ENCODE results near the gene PIAS3. TPM values are rescaled to one million over a fixed set of nuclear protein-coding genes. Genes with fewer than 3 reads are reported as not detected.
"Not testable (repeated sequence)": the region's sequence is repeated elsewhere in the genome, so short reads cannot be mapped to it uniquely, and the experiment has no call there.

Gene PIAS3
- polyA plus RNA-seq, 3 donors, result 7.2 to 25.9 (median 8.8) TPM

DNA sequence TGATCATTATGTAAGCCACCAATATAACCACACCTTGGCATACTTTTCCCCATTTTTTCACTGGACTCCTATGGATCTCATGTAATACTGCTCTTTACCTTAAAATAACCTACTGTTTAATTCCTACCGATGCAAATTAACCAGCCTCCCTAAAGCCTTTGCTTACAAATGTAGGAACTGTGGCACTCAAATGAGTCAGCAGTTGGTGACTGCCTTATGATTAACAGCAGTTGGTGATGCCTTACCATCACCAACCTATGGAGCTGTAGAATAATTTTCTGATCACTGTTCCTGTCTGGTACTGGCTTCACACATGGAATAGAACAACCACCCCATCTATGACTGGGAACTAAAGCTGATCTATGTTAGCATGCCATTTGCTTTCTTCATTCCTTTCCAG is 21.2 kb downstream of the PIAS3 start:
- peaks cover 92 to 100% of the 10 kb centered on the region in 2 donors for H3K36me3 ChIP-seq (replicated peaks in 1 of 2; ENCODE audit: control insufficient read depth in 1 of 2, insufficient read depth in 2 of 2, low read length in 2 of 2)
- Mint-ChIP-seq H3K4me3 (no peak overlapping the region), H3K36me3 (peaks cover 79 to 96% of the 10 kb centered on the region in 2 donors), H3K27ac (no peak overlapping the region), H3K27me3 (ENCODE audit: low read depth in 3 of 3) (peaks cover 0 to 2% (median 0%) of the 10 kb centered on the region in 3 donors), H3K4me1 (no peaks in the 10 kb centered on the region), H3K9me3 (no peaks in the 10 kb centered on the region)
- intact Hi-C loops (cut with micrococcal nuclease), result no loop called here
- no peaks in the 10 kb centered on the region for H3K79me2 ChIP-seq (ENCODE audit: insufficient read depth, low read length)
- H3K9me3 ChIP-seq (replicated peaks in 1 of 2; ENCODE audit: control insufficient read depth in 1 of 2, insufficient read depth in 1 of 2, low read length in 2 of 2), result no peaks in the 10 kb centered on the region
- H3K4me3 ChIP-seq (replicated peaks in 1 of 3; ENCODE audit: low read depth in 2 of 3, low read length in 3 of 3), result no peak overlapping the region
- DNase-seq, result no peak
- no peaks in the 10 kb centered on the region for H3K27me3 ChIP-seq (ENCODE audit: control insufficient read depth in 2 of 2, insufficient read depth in 2 of 2, low read length in 2 of 2)
- H4K20me1 ChIP-seq (ENCODE audit: insufficient read depth, low read length), result peaks cover 5% of the 10 kb centered on the region
- no peak for TF ChIP-seq CTCF (IDR thresholded peaks at IDR 0.05)
- H3K27ac ChIP-seq (ENCODE audit: low read depth in 1 of 2, low read length in 2 of 2), result no peak overlapping the region
- WGBS (ENCODE audit: insufficient coverage), result no CpG with 5 or more reads among the region's 1 CpG
- H3K4me2 ChIP-seq (replicated peaks; ENCODE audit: extremely low read depth, low read length, poor library complexity, severe bottlenecking), result no peak overlapping the region
- no peak overlapping the region for H2AFZ ChIP-seq (ENCODE audit: insufficient read depth, low read depth, low read length, poor library complexity, severe bottlenecking)
- no peak overlapping the region for H3K9ac ChIP-seq (ENCODE audit: insufficient read depth, low read length, poor library complexity, severe bottlenecking)
- H3K4me1 ChIP-seq (ENCODE audit: control insufficient read depth in 1 of 2, insufficient read depth in 2 of 2, low read length in 2 of 2), result no peaks in the 10 kb centered on the region

GRCh38 chr1:145830810-145831209 is 28.1 kb downstream of the PIAS3 start:
- H2AFZ ChIP-seq (ENCODE audit: insufficient read depth, low read depth, low read length, poor library complexity, severe bottlenecking); H3K9me3 Mint-ChIP-seq; H3K27me3 Mint-ChIP-seq (ENCODE audit: low read depth in 3 of 3); H3K4me2 ChIP-seq (replicated peaks; ENCODE audit: extremely low read depth, low read length, poor library complexity, severe bottlenecking); H3K9me3 ChIP-seq (replicated peaks in 1 of 2; ENCODE audit: control insufficient read depth in 1 of 2, insufficient read depth in 1 of 2, low read length in 2 of 2); intact Hi-C loops (cut with micrococcal nuclease); DNase-seq; H3K27me3 ChIP-seq (ENCODE audit: control insufficient read depth in 2 of 2, insufficient read depth in 2 of 2, low read length in 2 of 2); H3K4me1 ChIP-seq (ENCODE audit: control insufficient read depth in 1 of 2, insufficient read depth in 2 of 2, low read length in 2 of 2); H3K4me1 Mint-ChIP-seq; H3K4me3 Mint-ChIP-seq; H3K4me3 ChIP-seq (replicated peaks in 1 of 3; ENCODE audit: low read depth in 2 of 3, low read length in 3 of 3); H3K9ac ChIP-seq (ENCODE audit: insufficient read depth, low read length, poor library complexity, severe bottlenecking); H3K27ac ChIP-seq (ENCODE audit: low read depth in 1 of 2, low read length in 2 of 2): not testable (repeated sequence)
- Mint-ChIP-seq H3K27ac (peak overlapping the region in 2 of 7 donors; percentile 29 to 31), H3K36me3 (peaks cover 77 to 96% of the 10 kb centered on the region in 2 donors)
- H3K79me2 ChIP-seq (ENCODE audit: insufficient read depth, low read length), result peaks cover 19% of the 10 kb centered on the region
- peaks cover 25% of the 10 kb centered on the region for H4K20me1 ChIP-seq (ENCODE audit: insufficient read depth, low read length)
- WGBS (ENCODE audit: insufficient coverage), result 100% methylated on average over 2 of the region's 2 CpGs
- H3K36me3 ChIP-seq (replicated peaks in 1 of 2; ENCODE audit: control insufficient read depth in 1 of 2, insufficient read depth in 2 of 2, low read length in 2 of 2), result peaks cover 92 to 100% of the 10 kb centered on the region in 2 donors

All from CD14-positive monocyte (primary cell).